HG03108 (cell line): Measurements from ENCODE around the gene PTPN9.
"Not testable (repeated sequence)": the region's sequence is repeated elsewhere in the genome, so short reads cannot be mapped to it uniquely, and the experiment has no call there.

Experiments
- ATAC-seq: cut with Tn5 transposase; IDR thresholded peaks from one replicate; pipeline ENCODE4 v1.9.1; 2021; ENCODE audit warnings: moderate library complexity; ENCODE audit not compliant: unreplicated experiment

The PTPN9 gene

GRCh38 chr15:75578948-75579920 lies at the start of gene PTPN9:
Gene PTPN9 (minus strand): TSS chr15:75579315. CDS start chr15:75578776, 539 bp downstream.
- peak; percentile 60 for ATAC-seq

GRCh38 chr15:75625542-75626347 lies 46.6 kb upstream of the PTPN9 start, which contains the start of gene SNUPN:
Gene SNUPN (minus strand): TSS chr15:75625725. CDS start chr15:75621051, 4,674 bp downstream.
- peak; percentile 76 for ATAC-seq

GRCh38 chr15:75622505-75622904 lies 43.4 kb upstream of the PTPN9 start:
- no peak for ATAC-seq

- ATAC-seq: no peak
These were observed 41.8 kb upstream of the PTPN9 start for GRCh38 chr15:75620841-75621391.

GRCh38 chr15:75620058-75620820 lies 41.1 kb upstream of the PTPN9 start:
- no peak for ATAC-seq

- ATAC-seq: no peak
These were observed 37.7 kb upstream of the PTPN9 start for GRCh38 chr15:75616766-75617165.

GRCh38 chr15:75606711-75607699 lies 27.9 kb upstream of the PTPN9 start:
- no peak for ATAC-seq

GRCh38 chr15:75606026-75606425 lies 26.9 kb upstream of the PTPN9 start:
- no peak for ATAC-seq

GRCh38 chr15:75599401-75599800 lies 20.3 kb upstream of the PTPN9 start:
- ATAC-seq: no peak

- no peak for ATAC-seq
These were observed 19.2 kb upstream of the PTPN9 start for GRCh38 chr15:75598361-75598760.

- ATAC-seq: no peak
These were observed 18.7 kb upstream of the PTPN9 start for GRCh38 chr15:75597667-75598341.

- no peak for ATAC-seq
These were observed 17.7 kb upstream of the PTPN9 start for GRCh38 chr15:75596703-75597345.

GRCh38 chr15:75594276-75594675 lies 15.2 kb upstream of the PTPN9 start:
- ATAC-seq: no peak

GRCh38 chr15:75591655-75592364 lies 12.7 kb upstream of the PTPN9 start:
- ATAC-seq: no peak

GRCh38 chr15:75590239-75590638 lies 11.1 kb upstream of the PTPN9 start:
- ATAC-seq: no peak

GRCh38 chr15:75589071-75589470 lies 10.0 kb upstream of the PTPN9 start:
- no peak for ATAC-seq

- ATAC-seq: not testable (repeated sequence)
These were observed 7.3 kb upstream of the PTPN9 start for GRCh38 chr15:75586422-75586821.

GRCh38 chr15:75584121-75584520 lies 5.0 kb upstream of the PTPN9 start:
- ATAC-seq: no peak
